Measurements from ENCODE around the gene DOCK4.

GRCh38 chr7:112206238-112206990 is at the start of gene DOCK4, which contains the start of gene ZNF277:
- TF ChIP-seq EZH2 (IDR thresholded peaks at IDR 0.05; ENCODE audit: insufficient read depth, poor library complexity, severe bottlenecking) (no peak), EZH2phosphoT487 (IDR thresholded peaks at IDR 0.05; ENCODE audit: insufficient read depth, low read depth) (no peak)
